Sigmoid colon (tissue), 3 donors: ENCODE results near the gene LIMK1.

Experiments
- POLR2A ChIP-seq, 2 donors: fragments of 450-650 bp; IDR thresholded peaks; one replicate each; pipeline ENCODE4 v1.6.1; 2016; ENCODE audit warnings: antibody characterized with exemption in 2 of 2, mild to moderate bottlenecking in 2 of 2, moderate library complexity in 2 of 2
- TF ChIP-seq, protein P1 (sequence below), 4 experiments: fragments of 450-650 bp in 3 of 4; fragments of 200-600 bp in 1 of 4; IDR thresholded peaks; one replicate each; pipeline ENCODE4 v1.5.1; 2016 to 2019; ENCODE audit warnings: antibody characterized with exemption in 4 of 4, mild to moderate bottlenecking in 3 of 4, moderate library complexity in 2 of 4

GRCh38 chr7:74143383-74143782, 59.8 kb downstream of the LIMK1 start:
- no peak for TF ChIP-seq POLR2A (IDR thresholded peaks at IDR 0.05)
- TF ChIP-seq, protein P1, sequence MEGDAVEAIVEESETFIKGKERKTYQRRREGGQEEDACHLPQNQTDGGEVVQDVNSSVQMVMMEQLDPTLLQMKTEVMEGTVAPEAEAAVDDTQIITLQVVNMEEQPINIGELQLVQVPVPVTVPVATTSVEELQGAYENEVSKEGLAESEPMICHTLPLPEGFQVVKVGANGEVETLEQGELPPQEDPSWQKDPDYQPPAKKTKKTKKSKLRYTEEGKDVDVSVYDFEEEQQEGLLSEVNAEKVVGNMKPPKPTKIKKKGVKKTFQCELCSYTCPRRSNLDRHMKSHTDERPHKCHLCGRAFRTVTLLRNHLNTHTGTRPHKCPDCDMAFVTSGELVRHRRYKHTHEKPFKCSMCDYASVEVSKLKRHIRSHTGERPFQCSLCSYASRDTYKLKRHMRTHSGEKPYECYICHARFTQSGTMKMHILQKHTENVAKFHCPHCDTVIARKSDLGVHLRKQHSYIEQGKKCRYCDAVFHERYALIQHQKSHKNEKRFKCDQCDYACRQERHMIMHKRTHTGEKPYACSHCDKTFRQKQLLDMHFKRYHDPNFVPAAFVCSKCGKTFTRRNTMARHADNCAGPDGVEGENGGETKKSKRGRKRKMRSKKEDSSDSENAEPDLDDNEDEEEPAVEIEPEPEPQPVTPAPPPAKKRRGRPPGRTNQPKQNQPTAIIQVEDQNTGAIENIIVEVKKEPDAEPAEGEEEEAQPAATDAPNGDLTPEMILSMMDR (IDR thresholded peaks at IDR 0.05) = no peak
